HepG2 (cell line): ENCODE data around the gene KLRK1. TPM values are rescaled to one million over a fixed set of nuclear protein-coding genes. Genes with fewer than 3 reads are reported as not detected.

ENCODE experiments used
- ATAC-seq: fragments of 200-7000 bp; cut with Tn5 transposase; 3 replicates; pipeline ENCODE4 v1.9.1; 2020; ENCODE audit warnings: mild to moderate bottlenecking, moderate library complexity
- BruUV-seq: library from RNA; stranded (reverse); fragments of 400-500 nt; replicated peaks from 2 replicates; lab custom pipeline; 2021; lab: Mats Ljungman, UMichigan
- CTCF ChIA-PET: fragments of 300-600 bp; formaldehyde crosslinking; extraction: SDS; loops from one replicate; lab custom pipeline; 2021; ENCODE audit warnings: low total read pairs, inconsistent platforms, low intra/inter-chr PET ratio; lab: Yijun Ruan, JAX
- POLR2A ChIA-PET: fragments of 350-600 bp; sonication (Branson Sonifier 250); formaldehyde crosslinking; loops from one replicate; lab custom pipeline; 2020; ENCODE audit warnings: antibody characterized with exemption, inconsistent platforms; lab: Yijun Ruan, JAX
- DNase-seq: peaks from one replicate; pipeline ENCODE4 v3.0.0-alpha.2; 2015; ENCODE audit warnings: low spot score
- FAIRE-seq: peaks from 3 replicates; lab custom pipeline; 2011; peaks lifted over from hg19 to GRCh38; lab: Jason Lieb, UNC
- H2AFZ ChIP-seq: one replicate; pipeline ENCODE4 v1.6.1; 2011; ENCODE audit warnings: low read length, inconsistent platforms
- H3K27ac ChIP-seq: fragments of 300-600 bp; 3 replicates; pipeline ENCODE4 v1.8.0; 2011; ENCODE audit warnings: mixed run types, mild to moderate bottlenecking, mixed read lengths, low read length, inconsistent platforms; ENCODE audit not compliant: insufficient read depth; ENCODE audit errors: extremely low read length
- H3K27me3 ChIP-seq, 2 experiments: fragments of 200-600 bp in 1 of 2; 2 replicates in 1 of 2; 3 replicates in 1 of 2; pipeline versions ENCODE4 v1.6.0 to v1.8.0; 2011; ENCODE audit warnings: low read length in 2 of 2, mild to moderate bottlenecking in 2 of 2, moderate library complexity in 2 of 2, inconsistent platforms in 1 of 2; ENCODE audit not compliant: insufficient read depth in 2 of 2, control insufficient read depth in 1 of 2
- H3K36me3 ChIP-seq, 2 experiments: fragments of 200-600 bp in 1 of 2; replicated peaks in 1 of 2; 2 replicates in 1 of 2; 3 replicates in 1 of 2; pipeline versions ENCODE4 v1.5.1 to v1.8.0; 2011; ENCODE audit warnings: low read length in 2 of 2, inconsistent platforms in 1 of 2; ENCODE audit not compliant: insufficient read depth in 2 of 2, control insufficient read depth in 1 of 2
- H3K4me1 ChIP-seq: 2 replicates; pipeline ENCODE4 v1.5.1; 2012; ENCODE audit warnings: low read length, inconsistent platforms; ENCODE audit not compliant: insufficient read depth
- H3K4me2 ChIP-seq: 2 replicates; pipeline ENCODE4 v1.6.0; 2011; ENCODE audit warnings: low read depth, low read length, inconsistent platforms
- H3K4me3 ChIP-seq, 3 experiments: fragments of 200-600 bp in 1 of 3; sonication (generic), shearing (Covaris generic) in 1 of 3; replicated peaks in 1 of 3; 2 replicates each; pipeline ENCODE4 v1.5.1; 2011 to 2016; ENCODE audit warnings: low read length in 3 of 3, inconsistent platforms in 2 of 3, low read depth in 2 of 3, mild to moderate bottlenecking in 2 of 3, control low read depth in 1 of 3, mixed read lengths in 1 of 3; ENCODE audit not compliant: insufficient read depth in 1 of 3
- H3K79me2 ChIP-seq: one replicate; pipeline ENCODE4 v1.6.1; 2011; ENCODE audit warnings: low read length, inconsistent platforms; ENCODE audit not compliant: insufficient read depth
- H3K9ac ChIP-seq: 2 replicates; pipeline ENCODE4 v1.6.0; 2011; ENCODE audit warnings: mild to moderate bottlenecking, low read depth, low read length, inconsistent platforms; ENCODE audit not compliant: insufficient read depth
- H3K9me3 ChIP-seq: 2 replicates; pipeline ENCODE4 v1.5.1; 2012; ENCODE audit warnings: mild to moderate bottlenecking, low read length
- H4K20me1 ChIP-seq: 2 replicates; pipeline ENCODE4 v1.6.0; 2011; ENCODE audit warnings: inconsistent platforms, mild to moderate bottlenecking, low read length, moderate library complexity; ENCODE audit not compliant: insufficient read depth
- ELF1 ChIP-seq: sonication (generic); formaldehyde crosslinking; IDR thresholded peaks from 2 replicates; pipeline ENCODE4 v1.4.0; 2020; ENCODE audit warnings: missing genetic modification reagents
- EP300 ChIP-seq, 3 experiments: sonication (generic) in 1 of 3; formaldehyde crosslinking in 1 of 3; IDR thresholded peaks; 2 replicates each; pipeline versions ENCODE4 v1.5.1 to v1.6.1; 2011 to 2020; ENCODE audit warnings: low read depth in 2 of 3, low read length in 2 of 3, borderline replicate concordance in 1 of 3, improper control_type of control experiment in 1 of 3, mild to moderate bottlenecking in 1 of 3, missing genetic modification reagents in 1 of 3, moderate library complexity in 1 of 3
- HNRNPLL ChIP-seq: fragments of 200-400 bp; formaldehyde crosslinking; IDR thresholded peaks from 2 replicates; pipeline ENCODE4 v1.6.1; 2017; ENCODE audit warnings: mild to moderate bottlenecking, low read depth, low read length; ENCODE audit not compliant: poor library complexity, severe bottlenecking
- HOXD1 ChIP-seq: sonication (generic); formaldehyde crosslinking; IDR thresholded peaks from 2 replicates; pipeline ENCODE4 v1.5.0; 2020; ENCODE audit warnings: missing genetic modification reagents
- ZBTB39 ChIP-seq: sonication (generic); formaldehyde crosslinking; IDR thresholded peaks from 2 replicates; pipeline ENCODE4 v1.5.0; 2020; ENCODE audit warnings: missing genetic modification reagents
- ZBTB40 ChIP-seq, 2 experiments: fragments of 450-650 bp in 1 of 2; sonication (generic) in 1 of 2; formaldehyde crosslinking in 1 of 2; IDR thresholded peaks; 2 replicates each; pipeline versions ENCODE4 v1.6.1 to v1.8.0; 2016 to 2022; ENCODE audit warnings: antibody characterized with exemption in 1 of 2, mild to moderate bottlenecking in 1 of 2, missing genetic modification reagents in 1 of 2
- ZNF124 ChIP-seq: sonication (generic); formaldehyde crosslinking; IDR thresholded peaks from 2 replicates; pipeline ENCODE4 v1.4.0; 2020; ENCODE audit warnings: missing genetic modification reagents
- ZNF367 ChIP-seq: sonication (generic); formaldehyde crosslinking; IDR thresholded peaks from 2 replicates; pipeline ENCODE4 v1.4.0; 2020; ENCODE audit warnings: missing genetic modification reagents, borderline replicate concordance
- WGBS: methylation state at CpG from one replicate; pipeline ENCODE4 v1.1.6; 2017; ENCODE audit warnings: low lambda C conversion rate; 5-methylcytosine and 5-hydroxymethylcytosine counted together
- in situ Hi-C: cut with HindIII; loops from 2 replicates; pipeline ENCODE4 v1.10.0; 2017; ENCODE audit warnings: low pct_unique_long_range_greater_than_20kb; ENCODE audit not compliant: extremely low pct_ligation_motif_present
- intact Hi-C: fragments of 100-400 bp; cut with micrococcal nuclease; formaldehyde crosslinking; loops from one replicate; pipeline ENCODE4 v1.10.0; 2022; ENCODE audit not compliant: unreplicated experiment
- polyA plus RNA-seq, 8 experiments: library from polyadenylated mRNA; depleted of rRNA in 3 of 8; stranded (reverse) in 7 of 8; unstranded in 1 of 8; fragments of >200 nt; fragmentation: Illumina TruSeq in 4 of 8; extraction: Trizol in 4 of 8; gene quantifications; 2 replicates each; pipeline versions ENCODE4 v1.2.1 to v1.2.3, GENCODE V29; 2011 to 2016; ENCODE audit warnings: low read depth in 4 of 8, missing spikeins in 1 of 8, mixed read lengths in 1 of 8; ENCODE audit not compliant: insufficient read depth in 1 of 8
- total RNA-seq, 5 experiments: library from RNA; depleted of rRNA; stranded (reverse); fragments of >200 nt; fragmentation: Illumina TruSeq; extraction: Trizol; gene quantifications; 2 replicates each; pipeline ENCODE4 v1.2.3, GENCODE V29; 2016; ENCODE audit warnings: low read depth in 1 of 5

The KLRK1 gene
- total and polyA plus RNA-seq, 2 of the 13 experiments (the other 11 are each of a cell fraction or from before 2014, with no cell fraction given): not detected

GRCh38 chr12:10397296-10397695 is 7.5 kb upstream of the KLRK1 start:
- H3K27ac ChIP-seq: no peak overlapping the region
- no peak overlapping the region for H3K9ac ChIP-seq
- H3K36me3 ChIP-seq: no peaks in the 10 kb centered on the region
- no peak overlapping the region for H3K4me2 ChIP-seq
- 8% methylated on average over 2 of the region's 2 CpGs for WGBS
- intact Hi-C loops: no loop called here
- peaks cover 19% of the 10 kb centered on the region for H3K4me1 ChIP-seq
- H4K20me1 ChIP-seq: no peaks in the 10 kb centered on the region
- H3K27me3 ChIP-seq: no peaks in the 10 kb centered on the region
- no TSS peak for BruUV-seq
- no peak for DNase-seq
- TF ChIP-seq HOXD1 (CRISPR knock-in tag) (no peak), ELF1 (CRISPR knock-in tag) (no peak), ZBTB39 (CRISPR knock-in tag) (no peak), EP300 (IDR thresholded peaks at IDR 0.05; ENCODE audit: low read depth in 2 of 2, low read length in 2 of 2) (no peak), EP300 (CRISPR knock-in tag; IDR thresholded peaks at IDR 0.05; ENCODE audit: borderline replicate concordance) (no peak), HNRNPLL (no peak), ZNF367 (no peak), ZNF124 (CRISPR knock-in tag) (no peak), ZBTB40 (IDR thresholded peaks at IDR 0.05) (no peak), ZBTB40 (CRISPR knock-in tag; IDR thresholded peaks at IDR 0.05) (no peak)
- FAIRE-seq: no peak
- no peak overlapping the region for H2AFZ ChIP-seq
- H3K79me2 ChIP-seq: no peaks in the 10 kb centered on the region
- POLR2A ChIA-PET: no interaction called here
- H3K9me3 ChIP-seq: no peaks in the 10 kb centered on the region
- in situ Hi-C loops: no loop called here
- CTCF ChIA-PET: no interaction called here
- no peak for ATAC-seq
- no peak overlapping the region for H3K4me3 ChIP-seq
